Stimulated activated CD8-positive, alpha-beta memory T cell treated with anti-CD3 and anti-CD28 coated beads, Interleukin-15, amount 100 ng/mL, for 24 hours (primary cell): ENCODE data around the gene BRCA2.

Experiments
- DNase-seq: peaks from one replicate; pipeline ENCODE4 v3.0.0-alpha.2; 2020; ENCODE audit warnings: low read depth

The BRCA2 gene

GRCh38 chr13:32429433-32429909 is 114.2 kb downstream of the BRCA2 start:
- DNase-seq: no peak

- DNase-seq: no peak
Measured at GRCh38 chr13:32430018-32430747, 114.9 kb downstream of the BRCA2 start.

GRCh38 chr13:32431361-32431760 is 116.1 kb downstream of the BRCA2 start:
- no peak for DNase-seq

- DNase-seq: no peak
Measured at GRCh38 chr13:32432856-32433255, 117.5 kb downstream of the BRCA2 start.

- DNase-seq: no peak
Measured at GRCh38 chr13:32438871-32439270, 123.6 kb downstream of the BRCA2 start.

GRCh38 chr13:32443111-32443510 is 127.8 kb downstream of the BRCA2 start:
- no peak for DNase-seq

- no peak for DNase-seq
Measured at GRCh38 chr13:32445461-32445860, 130.2 kb downstream of the BRCA2 start.

GRCh38 chr13:32446220-32446619 is 130.9 kb downstream of the BRCA2 start:
- no peak for DNase-seq

- DNase-seq: no peak
Measured at GRCh38 chr13:32446773-32447465, 131.6 kb downstream of the BRCA2 start.

GRCh38 chr13:32447894-32448623 is 132.8 kb downstream of the BRCA2 start:
- DNase-seq: no peak

- DNase-seq: no peak
Measured at GRCh38 chr13:32448972-32449371, 133.7 kb downstream of the BRCA2 start.
